GM21367 (cell line): ENCODE results near the gene PSPN.
A peak's percentile ranks its signal among the peaks of the same experiment; 100 is the strongest.
"Not testable (repeated sequence)": the region's sequence is repeated elsewhere in the genome, so short reads cannot be mapped to it uniquely, and the experiment has no call there.

Experiments
- ATAC-seq: cut with Tn5 transposase; IDR thresholded peaks from one replicate; pipeline ENCODE4 v1.9.1; 2021; ENCODE audit not compliant: unreplicated experiment

PSPN gene

DNA sequence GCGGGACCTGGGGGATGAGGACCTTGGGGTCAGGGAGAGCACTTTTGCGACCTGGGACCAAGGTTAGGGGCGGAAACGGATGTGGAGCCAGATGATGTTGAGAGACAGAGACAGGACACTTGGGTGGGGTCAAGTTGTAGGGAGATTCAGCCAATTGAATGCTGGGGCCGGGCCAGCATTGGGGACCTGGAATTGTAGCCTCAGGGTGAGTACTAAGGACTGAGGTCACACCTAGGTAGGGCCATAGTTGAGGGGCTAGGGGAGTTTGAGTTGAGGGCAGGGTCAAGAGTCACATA lies 2.0 kb downstream of the PSPN start:
- no peak for ATAC-seq

DNA sequence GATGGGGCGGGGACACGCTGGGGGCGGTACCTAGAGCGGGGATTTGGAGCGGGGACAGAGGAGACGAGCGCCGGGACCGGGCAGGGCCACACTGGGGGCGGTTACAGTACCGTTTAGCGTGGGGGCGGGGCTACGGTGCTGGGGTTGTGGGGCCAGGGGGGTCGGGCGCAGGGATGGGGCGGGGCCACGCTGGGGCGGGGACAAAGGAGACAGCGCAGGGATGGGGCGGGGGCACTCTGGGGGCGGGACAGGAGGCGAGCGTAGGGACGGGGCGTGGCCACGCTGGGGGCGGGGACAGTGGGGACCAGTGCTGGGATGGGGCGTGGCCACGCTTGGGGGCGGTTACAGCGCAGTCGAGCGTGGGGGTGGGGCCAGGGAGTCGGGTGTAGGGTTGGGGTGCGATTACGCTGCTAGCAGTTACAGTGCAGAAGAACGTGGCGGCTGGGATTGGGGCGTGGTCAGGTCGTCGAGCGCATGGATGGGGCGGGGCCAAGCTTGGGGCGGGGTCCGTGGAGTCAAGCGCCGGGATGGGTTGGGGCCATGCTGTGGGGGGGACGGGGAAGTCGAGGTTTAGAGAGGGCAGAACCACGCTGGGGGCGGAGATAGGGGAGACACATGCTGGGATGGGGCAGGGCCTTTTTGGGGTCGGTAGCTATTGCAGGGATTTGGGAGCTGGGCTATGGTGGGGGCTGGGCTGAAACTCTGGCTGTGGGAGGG lies 2.5 kb downstream of the PSPN start:
- peak; percentile 42 for ATAC-seq

DNA sequence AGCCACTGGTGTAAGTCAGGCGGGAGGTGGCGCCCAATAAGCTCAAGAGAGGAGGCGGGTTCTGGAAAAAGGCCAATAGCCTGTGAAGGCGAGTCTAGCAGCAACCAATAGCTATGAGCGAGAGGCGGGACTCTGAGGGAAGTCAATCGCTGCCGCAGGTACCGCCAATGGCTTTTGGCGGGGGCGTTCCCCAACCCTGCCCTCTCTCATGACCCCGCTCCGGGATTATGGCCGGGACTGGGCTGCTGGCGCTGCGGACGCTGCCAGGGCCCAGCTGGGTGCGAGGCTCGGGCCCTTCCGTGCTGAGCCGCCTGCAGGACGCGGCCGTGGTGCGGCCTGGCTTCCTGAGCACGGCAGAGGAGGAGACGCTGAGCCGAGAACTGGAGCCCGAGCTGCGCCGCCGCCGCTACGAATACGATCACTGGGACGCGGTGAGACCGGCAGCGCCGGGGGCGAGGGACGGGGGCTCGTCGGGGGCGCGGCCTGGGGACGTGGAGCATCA lies 3.1 kb downstream of the PSPN start, which contains the start of gene ALKBH7:
TSS of gene ALKBH7 (plus strand) at position 201 of the 502 bp plus-strand sequence. CDS start at position 228, 27 bp downstream.
- ATAC-seq = peak; percentile 57

DNA sequence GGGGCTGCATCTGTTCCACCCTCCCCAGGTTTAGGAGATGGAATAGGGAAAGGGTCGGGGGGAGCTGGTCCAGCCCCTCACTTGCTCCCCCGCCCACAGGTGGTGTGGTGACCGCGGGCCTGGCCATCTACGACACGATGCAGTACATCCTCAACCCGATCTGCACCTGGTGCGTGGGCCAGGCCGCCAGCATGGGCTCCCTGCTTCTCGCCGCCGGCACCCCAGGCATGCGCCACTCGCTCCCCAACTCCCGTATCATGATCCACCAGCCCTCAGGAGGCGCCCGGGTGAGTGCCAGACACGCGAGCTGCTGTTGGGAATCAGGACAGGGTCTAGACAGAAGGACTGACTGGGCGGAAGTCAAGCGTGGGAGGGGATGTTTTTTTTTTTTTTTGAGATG lies 11.4 kb downstream of the PSPN start:
- no peak for ATAC-seq

DNA sequence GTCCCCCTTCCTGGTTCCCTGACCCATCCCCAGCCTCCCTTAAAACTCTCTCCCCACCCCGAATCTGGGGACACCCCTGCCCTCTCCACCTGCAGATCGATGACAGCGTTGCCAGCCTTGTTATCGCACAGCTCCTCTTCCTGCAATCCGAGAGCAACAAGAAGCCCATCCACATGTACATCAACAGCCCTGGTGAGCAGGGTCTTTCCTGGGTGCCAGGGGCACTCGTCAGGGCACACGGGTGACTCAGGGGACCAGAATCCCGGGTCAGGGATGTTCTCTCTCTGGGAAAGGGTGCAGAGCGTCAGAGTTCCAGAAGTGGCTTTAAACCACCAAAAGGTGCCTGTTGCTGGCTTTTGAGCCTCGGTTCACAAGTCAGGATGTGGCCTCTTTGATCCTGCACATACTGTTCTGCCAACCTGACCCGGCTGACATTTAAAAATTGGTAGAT lies 13.4 kb downstream of the PSPN start:
- no peak for ATAC-seq

DNA sequence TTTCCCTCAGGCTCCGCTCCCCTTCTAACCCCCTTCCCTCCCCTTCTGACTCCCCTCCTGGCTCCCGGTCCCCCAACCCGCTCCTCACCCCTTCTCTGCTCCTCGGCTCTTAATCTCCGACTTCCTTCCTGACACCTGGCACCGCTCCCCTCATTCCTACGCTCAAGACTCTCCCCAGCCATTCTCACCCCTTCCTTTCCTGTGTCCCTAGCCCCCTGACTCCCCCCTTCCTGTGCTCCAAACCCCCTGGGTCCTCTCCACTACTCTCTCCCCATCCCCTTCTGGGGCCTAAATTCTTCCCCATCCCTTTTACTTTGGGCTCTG lies 13.7 kb downstream of the PSPN start:
- no peak for ATAC-seq

DNA sequence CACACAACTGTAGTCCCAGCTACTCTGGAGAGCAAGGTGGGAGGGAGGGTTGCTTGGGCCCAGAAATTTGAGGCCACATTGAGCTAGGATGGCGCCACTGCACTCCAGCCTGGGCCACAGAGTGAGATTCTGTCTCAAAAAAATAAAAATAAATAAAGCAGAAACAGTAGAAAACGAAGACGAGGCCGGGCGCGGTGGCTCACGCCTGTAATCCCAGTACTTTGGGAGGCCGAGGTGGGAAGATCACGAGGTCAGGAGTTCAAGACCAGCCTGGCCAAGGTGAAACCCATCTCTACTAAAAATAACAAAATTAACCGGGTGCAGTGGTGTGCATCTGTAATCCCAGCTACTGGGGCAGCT lies 14.9 kb downstream of the PSPN start:
- not testable (repeated sequence) for ATAC-seq

DNA sequence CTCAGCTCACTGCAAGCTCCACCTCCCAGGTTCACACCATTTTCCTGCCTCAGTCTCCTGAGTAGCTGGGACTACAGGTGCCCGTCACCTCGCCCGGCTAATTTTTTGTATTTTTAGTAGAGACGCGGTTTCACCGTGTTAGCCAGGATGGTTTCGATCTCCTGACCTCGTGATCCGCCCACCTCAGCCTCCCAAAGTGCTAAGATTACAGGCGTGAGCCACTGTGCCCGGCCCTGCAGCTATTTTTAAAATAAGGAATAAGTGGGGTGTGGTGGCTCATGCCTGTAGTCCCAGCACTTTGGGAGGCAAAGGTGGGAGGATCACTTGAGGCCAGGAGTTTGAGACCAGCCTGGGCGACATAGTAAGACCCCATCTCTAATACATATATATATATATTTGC lies 15.3 kb downstream of the PSPN start:
- not testable (repeated sequence) for ATAC-seq

DNA sequence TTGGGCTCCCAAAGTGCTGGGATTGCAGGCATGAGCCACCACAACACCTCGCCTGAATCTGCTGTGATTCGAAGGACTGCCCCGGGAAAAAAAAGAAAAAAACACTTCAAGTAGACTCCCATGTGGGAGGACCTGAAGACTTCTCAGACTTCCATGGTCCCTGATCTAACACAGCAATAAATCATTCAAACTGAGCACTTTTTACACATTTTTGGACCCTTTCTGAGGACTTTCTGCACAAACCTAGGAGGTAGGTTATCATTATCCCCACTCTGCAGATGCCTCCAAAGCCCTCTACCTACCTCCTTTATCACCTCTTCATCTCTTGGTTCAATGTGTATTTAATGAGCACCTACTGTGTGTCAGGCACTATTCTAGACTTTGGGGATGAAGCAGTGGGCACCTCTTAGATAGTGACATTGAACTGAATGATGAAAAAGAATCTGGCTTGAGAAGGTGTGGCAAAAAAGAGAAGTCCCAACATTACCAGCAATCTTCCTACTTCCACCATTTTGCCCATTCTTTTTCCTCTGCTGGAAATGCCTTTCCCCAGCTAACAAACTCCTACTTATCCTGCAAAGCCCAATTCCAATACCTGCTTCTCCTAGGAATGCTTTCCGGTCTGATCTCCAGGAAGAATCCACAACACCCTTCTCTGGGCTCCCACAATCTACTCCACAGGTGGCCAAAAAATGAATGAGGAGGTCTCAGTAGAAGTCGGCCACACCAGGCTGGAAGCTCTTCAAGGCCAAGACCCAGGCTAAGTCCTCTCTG lies 16.0 kb downstream of the PSPN start:
- no peak for ATAC-seq

DNA sequence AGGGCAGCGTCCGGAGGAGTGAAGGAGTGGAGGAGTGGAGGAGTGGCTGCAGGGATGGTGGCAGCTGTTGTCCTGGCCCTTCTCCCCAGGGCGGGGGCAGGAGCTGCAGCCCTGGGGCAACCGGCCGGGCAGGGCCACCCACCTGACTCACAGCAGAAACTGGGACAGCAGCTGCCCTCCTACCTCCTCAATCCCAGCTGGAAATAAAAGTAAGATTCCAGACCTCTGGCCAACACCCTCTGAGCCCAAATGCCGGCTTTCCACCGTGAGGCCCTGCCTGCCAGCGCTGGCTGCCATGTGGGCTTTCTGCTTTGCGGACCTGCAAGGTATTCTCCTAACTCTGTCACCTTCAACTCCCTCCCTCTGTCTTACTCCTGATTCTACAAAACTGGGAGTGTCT lies 17.7 kb downstream of the PSPN start:
- no peak for ATAC-seq

DNA sequence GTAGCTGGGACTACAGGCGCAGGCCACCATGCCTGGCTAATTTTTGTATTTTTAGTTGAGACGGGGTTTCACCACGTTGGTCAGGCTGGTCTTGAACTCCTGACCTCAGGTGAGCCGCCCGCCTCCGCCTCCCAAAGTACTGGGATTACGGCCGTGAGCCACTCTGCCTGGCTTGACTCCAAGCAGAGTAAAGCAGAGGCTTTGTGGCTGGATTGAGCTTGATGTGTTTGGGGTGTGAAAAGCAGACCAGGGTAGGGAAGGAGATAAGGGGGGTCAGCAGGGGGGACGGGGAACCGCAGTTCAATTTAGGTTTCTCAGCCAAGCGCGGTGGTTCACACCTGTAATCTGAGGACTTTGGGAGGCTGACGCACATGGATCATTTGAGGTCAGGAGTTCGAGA lies 18.6 kb downstream of the PSPN start:
- ATAC-seq = no peak

DNA sequence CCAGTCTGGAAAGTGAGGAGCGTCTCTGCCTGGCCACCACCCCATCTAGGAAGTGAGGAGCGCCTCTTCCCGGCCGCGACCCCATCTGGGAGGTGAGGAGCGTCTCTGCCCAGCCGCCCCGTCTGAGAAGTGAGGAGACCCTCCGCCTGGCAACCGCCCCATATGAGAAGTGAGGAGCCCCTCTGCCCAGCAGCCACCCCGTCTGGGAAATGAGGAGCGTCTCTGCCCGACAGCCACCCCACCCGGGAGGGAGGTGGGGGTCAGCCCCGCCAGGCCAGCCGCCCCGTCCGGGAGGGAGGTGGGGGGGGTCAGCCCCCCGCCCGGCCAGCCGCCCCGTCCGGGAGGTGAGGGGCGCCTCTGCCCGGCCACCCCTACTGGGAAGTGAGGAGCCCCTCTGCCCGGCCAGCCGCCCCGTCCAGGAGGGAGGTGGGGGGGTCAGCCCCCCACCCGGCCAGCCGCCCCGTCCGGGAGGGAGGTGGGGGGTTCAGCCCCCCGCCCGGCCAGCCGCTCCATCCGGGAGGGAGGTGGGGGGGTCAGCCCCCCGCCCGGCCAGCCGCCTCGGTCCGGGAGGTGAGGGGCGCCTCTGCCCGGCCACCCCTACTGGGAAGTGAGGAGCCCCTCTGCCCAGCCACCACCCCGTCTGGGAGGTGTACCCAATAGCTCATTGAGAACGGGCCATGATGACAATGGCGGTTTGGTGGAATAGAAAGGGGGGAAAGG lies 20.3 kb downstream of the PSPN start:
- ATAC-seq = not testable (repeated sequence)

DNA sequence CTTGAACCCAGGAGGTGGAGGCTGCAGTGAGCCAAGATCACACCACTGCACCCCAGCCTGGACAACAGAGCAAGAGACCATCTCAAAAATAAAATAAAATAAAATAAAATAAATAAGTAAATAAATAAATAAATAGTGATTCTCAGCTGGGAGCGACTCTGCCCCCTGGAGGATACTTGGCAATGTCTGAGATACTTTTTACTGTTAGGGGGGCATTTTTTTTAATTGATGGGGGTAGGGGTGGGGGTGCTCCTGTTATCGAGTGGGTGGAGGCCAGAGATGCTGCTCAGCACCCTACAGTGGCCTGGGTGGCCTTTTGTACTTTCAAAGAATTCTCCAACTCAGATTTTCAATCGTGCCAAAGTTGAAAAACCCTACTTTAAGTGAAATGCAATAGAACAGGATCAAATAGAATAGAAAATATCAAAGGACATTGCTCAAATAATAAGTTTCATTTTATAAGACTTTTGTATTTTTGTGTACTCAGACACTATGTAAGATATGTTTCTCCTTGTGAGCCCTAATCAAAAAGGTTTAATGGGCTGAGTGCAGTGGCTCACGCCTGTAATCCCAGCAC lies 21.5 kb downstream of the PSPN start:
- no peak for ATAC-seq

DNA sequence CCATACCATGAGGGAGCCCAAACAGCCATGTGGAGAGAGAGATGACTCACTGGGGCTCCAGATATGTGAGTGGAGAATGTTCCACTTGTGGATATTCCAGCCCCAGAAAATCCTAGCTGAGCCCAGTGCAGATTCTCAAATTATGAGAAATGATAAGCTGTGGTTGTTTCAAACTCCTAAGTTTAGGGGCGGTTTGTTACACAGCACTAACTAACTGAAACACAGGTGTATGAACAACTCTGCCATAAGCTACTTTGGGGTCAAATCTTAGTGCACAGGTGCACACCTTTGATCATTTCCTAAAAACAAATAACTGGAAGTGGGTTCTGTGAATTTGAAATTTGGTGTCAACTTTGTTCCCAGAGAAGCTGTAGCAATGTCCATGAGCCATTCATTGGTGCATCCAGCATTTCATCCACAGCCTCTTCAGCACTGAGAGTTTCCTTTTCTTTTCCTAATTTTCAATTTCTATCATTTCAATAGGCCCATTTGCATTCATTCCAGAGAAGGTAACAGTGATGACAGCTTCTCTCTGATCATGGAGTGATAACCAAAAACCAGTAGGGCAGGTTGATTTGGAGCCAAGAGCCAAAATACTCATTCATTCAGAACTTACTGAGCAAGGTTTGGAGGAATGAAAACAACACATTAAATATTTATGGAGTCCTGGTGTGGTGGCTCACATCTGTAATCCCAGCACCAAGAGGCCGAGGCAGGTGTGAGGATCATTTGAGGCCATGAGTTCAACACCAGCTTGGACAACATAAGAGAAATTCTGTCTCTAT lies 23.2 kb downstream of the PSPN start:
- no peak for ATAC-seq

DNA sequence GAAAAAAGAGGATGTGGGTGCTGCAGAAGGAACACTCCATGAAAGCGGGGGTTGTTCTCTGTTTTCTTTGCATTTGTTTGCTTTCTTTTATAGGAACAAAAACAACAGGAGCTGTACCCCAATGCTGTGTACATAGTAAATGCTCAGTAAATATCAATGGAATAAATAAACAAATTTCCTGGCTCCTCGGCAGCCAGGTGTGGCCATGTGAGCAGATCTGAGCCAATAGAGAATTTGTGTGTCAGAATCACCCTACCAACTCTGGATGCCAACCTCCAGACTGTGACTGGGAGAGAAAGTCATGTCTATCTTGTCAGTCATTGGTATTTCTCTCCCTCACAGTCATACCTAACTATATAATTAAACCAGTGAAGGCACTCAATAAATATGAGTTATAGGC lies 25.0 kb downstream of the PSPN start:
- ATAC-seq = no peak

DNA sequence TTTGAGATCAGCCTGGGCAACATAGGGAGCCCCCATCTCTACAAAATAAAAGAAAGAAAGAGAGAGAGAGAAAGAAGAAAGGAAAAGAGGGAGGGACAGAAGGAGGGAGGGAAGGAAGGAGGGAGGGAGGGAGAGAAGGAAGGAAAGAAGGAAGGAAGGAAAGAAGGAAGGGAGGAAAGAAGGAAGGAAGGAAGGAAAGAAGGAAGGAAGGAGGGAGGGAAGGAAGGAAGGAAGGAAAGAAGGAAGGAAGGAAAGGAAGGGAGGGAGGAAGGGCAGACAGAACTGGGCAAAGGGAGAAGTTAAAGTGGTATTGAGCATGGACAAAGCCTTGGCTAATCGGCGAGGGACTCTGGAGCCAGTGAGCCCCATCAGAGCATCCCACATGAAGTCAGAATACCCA lies 26.5 kb downstream of the PSPN start:
- ATAC-seq = not testable (repeated sequence)

DNA sequence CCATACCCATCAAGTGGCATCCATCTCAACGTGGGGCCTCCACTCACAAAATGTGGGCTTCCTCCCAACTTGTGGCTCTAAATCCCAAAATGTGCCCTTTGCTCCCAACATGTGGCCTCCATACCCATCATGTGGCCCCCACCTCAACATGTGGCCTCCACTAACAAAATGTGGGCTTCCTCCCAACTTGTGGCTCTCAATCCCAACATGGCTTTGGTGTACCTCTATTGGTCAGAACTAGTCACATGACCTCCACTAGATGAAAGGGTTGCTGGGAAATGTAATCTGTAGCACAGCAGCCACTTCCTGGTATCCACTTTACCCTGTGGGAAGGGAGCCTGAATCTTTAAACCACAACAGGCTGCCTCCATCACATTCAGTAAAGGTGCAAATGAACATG lies 32.3 kb downstream of the PSPN start:
- ATAC-seq = no peak

DNA sequence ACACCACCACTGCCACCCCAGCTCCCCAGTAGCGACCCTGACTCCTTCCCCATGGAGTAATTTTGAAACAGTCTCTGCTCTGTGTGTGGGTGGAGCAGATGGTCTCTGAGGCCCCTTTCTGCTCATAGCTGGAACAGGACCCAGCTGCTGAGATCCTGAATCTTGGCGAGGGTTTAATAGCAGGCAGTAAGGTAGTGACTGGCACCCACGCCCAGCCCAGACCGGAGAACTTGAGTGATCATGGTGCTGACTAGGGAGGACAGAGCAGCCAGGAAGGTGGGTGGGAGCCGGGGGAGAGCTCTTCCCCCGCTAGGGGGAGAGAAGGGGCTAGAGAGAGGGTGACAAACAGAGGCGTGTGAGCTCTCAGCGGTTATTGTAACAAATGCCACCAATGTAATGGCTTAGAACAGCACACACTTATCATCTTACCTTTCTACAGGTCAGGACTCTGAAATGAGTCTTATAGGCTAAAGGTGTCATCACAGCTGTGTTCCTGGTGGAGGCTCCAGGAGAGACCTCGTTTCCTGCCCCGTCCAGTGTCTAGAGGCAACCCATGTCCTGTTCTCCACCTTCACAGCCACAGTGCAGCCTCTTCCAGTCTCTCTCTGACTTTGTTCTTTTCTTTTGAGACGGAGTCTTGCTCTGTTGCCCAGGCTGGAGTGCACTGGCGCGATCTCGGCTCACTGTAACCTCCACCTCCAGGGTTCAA lies 35.1 kb downstream of the PSPN start:
- no peak for ATAC-seq

DNA sequence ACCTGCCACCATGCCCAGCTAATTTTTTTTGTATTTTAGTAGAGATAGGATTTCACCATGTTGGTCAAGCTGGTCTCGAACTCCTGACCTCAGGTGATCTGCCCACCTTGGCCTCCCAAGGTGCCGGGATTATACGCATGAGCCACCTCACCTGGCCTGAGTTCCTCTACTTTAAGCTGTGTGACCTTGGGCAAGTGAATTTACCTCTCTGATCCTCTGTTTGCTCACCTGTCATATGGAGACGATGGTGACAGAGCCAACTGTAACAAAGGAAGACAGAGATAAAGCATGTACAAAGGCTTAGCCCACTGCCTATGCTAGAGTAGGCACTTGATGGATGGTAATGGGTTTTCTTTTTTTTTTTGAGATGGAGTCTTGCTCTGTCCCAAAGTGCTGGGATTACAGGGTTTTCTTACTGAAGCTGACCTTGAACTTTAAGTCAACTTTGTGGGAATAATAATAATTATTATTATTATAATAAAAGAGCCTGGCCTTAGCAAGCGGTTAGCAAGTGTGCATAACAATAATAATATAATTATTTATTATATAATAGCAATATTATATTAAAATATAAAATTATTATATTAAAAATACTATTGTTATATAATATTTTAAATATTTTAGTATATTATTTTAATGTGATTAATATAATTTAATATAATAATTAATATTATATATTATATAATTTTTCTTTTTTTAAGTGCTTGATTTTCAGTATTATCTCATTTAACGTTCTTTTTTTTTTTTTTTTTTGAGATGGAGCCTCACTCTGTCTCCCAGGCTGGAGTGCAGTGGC lies 41.0 kb downstream of the PSPN start:
- no peak for ATAC-seq
